Mammary epithelial cell (primary cell): Measurements from ENCODE around the gene TMEM39B.

Experiments used
- CTCF ChIP-seq, 2 donors: IDR thresholded peaks in 1 of 2; conservative IDR thresholded peaks in 1 of 2; 2 replicates each; pipeline ENCODE4 v1.5.1; 2011 to 2012; ENCODE audit warnings: inconsistent platforms in 2 of 2, low read length in 2 of 2, mild to moderate bottlenecking in 2 of 2, control low read depth in 1 of 2, low read depth in 1 of 2; ENCODE audit not compliant: insufficient read depth in 1 of 2; ENCODE audit errors: extremely low read depth in 1 of 2
- EZH2 ChIP-seq: IDR thresholded peaks from 2 replicates; pipeline ENCODE4 v1.6.1; 2012; ENCODE audit warnings: low read length, inconsistent platforms, borderline replicate concordance

DNA sequence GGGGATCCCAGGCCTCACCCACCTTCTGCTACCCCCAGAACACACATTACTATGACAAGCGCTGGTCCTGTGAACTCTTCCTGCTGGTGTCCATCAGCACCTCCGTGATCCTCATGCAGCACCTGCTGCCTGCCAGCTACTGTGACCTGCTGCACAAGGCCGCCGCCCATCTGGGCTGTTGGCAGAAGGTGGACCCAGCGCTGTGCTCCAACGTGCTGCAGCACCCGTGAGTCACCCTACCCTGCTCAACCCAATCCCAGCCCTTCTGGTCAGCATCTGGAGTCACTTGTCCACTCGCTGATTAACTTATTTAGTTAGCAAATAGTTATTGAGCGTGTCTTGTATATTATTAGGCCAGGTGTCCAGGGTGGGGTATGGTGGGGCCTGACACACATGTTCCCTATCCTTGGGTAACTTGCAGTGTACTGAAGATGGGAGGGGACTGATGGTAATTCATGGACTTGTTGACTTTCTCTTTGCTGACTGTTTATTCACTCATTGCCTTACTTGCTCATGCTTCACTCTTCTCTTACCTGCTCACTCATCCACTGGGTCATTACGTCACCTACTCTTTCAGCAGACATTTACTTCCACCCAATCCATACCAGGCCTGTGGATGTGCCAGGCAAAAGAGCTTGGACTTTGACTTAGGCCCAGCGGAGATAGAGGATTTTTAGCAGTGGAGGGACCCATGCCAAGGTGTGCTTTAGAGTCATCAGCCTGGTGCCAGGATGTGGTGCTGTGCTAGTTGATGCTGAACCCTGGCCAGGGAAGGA is 22.2 kb downstream of the TMEM39B start:
- TF ChIP-seq CTCF (conservative IDR thresholded peaks at IDR 0.05 in 1 of 2, IDR thresholded peaks at IDR 0.05 in 1 of 2; ENCODE audit: extremely low read depth in 1 of 2, insufficient read depth in 1 of 2, low read depth in 1 of 2, low read length in 2 of 2) = no peak
- no peak for TF ChIP-seq EZH2
